Colon (tissue), 2 donors: ENCODE results near the gene SEMA7A.

Experiments used
- FAIRE-seq: peaks from 2 replicates; lab custom pipeline; 2012; peaks lifted over from hg19 to GRCh38; lab: Jason Lieb, UNC
- donor health status: control.
- donor health status: control.

Gene SEMA7A

DNA sequence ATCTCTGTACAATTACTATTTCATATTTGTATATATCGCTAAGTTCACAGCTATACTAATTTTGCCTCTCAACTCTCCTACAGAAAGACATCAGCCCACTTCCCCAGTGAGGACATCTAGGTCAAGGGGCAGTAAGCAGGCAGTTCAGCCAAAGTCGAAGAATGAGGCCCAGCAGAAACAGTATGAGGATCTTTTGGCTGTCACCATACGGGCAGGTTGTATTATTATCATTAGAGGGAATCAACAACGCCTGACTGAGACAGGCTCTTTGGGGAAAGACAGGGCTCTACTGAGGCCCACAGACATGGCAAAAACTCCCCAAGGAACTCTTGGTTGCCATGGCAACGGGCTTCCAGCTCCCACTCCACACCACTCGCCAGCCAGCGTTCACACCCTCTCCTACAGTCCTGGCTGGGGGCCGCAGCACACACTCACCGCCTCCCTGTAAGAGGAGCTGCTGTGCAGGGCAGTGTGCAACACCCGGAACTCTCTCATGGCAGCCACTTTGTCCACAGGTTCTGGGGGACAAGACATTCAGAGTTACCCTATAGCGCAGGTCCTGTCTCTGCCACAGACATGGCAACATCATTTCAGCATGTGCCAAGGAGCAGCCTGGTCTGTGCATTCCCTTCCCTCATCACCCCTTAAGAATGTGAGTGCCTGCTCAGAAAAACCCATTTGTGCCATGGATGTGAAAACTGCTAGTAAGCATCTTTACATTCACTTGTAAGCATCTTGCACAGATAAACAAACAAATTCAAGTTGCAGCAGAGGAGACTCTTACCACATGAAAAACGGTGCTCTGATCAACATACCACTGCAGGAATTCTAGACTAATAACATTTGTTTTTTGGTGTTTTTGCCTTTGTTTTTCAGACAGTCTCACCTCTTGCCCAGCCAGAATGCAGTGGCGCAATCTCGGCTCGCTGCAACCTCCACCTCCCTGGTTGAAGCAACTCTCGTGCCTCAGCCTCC is 18.4 kb upstream of the SEMA7A start:
- no peak for FAIRE-seq

DNA sequence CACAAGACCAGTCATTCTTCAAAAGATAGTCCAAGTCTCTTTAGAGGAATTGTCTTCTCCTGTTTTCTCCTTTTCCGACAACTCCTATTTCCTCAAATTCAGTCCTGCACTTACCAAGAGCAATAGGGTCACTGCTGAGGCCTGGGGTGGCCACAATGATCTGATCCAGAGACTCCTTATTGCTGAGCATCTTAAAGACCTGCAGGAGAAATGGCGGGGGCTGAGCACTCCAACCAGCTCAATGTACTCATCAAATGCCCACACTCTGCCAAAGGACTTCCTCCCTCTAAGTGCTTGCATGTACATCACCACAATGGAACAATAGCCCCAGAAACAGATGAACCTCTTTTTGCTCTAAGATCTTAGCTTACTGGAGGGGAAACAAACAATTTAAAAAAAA is 17.6 kb upstream of the SEMA7A start:
- no peak for FAIRE-seq

DNA sequence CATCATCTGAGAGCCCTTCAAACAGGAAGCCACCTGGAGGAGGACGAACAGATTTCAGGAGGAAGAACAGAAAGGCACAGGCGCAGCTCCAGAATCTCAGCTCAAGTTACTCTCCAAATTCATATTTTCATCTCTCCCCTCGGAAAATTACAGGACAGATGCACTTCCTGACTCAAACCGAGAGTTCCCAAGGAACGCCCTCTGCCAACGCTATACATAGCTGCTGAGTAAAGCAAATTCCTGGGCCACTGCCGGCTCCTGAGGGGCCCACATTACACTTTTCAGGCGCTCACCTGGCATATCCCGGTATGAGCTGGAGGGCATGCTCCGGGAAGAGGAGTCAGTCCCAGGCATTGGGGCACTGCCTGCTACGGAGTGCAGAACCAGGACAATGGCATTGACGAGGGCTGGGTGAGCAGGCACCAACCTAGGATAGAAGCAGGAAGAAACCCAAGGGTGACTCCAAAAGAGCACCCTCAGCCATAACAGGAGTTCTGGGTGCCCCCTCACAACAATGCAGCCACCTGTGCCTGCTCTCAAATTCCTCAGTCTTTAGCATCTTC is 16.0 kb upstream of the SEMA7A start:
- no peak for FAIRE-seq

DNA sequence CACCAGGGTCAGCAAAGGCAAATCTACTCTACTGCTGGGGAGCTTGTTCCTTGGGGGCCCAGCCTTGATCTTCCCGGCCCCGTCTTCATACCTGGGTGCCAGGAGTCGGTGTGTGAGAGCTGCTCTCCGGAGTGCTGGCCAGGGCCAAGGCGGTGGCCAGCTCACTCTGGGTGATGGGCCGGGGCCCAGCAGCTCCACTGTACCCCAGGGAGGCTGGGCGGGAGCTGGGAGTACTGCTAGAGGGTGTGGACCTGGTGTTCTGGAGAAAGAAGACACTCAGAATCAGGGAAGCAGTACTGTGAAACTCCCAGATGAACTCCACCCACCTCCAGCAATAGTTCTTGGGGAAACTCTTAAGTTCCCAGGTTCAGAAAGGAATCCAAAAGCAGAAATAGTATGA is 15.3 kb upstream of the SEMA7A start:
- no peak for FAIRE-seq

DNA sequence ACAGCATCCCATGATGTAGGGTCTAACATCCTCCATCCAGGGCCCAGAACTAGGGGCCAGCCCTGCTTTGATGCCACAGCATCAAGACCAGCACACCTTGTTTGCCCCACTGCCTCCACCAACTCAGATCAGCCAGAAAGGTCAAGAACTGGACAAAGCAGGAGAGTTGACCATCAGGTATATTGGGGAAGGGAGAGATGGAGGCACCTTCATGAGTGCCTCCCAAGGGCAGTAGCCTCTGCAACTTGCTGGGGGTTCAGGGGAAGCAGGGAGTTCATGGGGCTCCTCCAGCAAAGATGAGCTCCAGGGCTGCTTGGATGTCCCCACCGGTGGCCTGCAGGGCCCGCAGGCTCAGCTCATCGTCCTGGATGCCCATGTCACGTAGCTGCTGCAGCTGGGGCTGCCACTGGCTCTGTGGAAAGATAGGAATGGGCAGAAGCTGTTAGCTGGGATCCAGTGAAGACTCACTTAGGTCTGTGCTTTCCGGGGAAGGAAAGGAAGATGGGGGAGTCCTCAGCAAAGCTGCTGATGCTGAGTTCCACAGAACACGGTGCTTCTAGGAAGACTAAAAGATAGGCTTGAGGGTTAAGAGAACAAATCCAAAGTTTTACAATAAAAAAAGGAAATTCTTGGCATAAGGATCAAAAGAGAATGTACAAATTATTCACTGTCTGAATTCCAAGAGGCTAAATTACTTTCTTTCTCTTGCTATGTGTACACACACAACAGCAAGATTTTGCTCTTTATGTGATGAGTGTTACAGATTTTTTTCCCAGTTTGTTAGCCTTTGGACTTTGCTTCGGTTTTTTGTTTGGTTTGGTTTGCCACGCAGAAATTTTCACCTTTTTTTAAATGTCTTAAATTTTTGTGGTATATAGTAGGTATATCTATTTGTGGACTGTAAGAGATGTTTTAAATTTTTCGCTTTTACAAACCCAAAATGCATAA is 12.3 kb upstream of the SEMA7A start:
- FAIRE-seq = no peak

DNA sequence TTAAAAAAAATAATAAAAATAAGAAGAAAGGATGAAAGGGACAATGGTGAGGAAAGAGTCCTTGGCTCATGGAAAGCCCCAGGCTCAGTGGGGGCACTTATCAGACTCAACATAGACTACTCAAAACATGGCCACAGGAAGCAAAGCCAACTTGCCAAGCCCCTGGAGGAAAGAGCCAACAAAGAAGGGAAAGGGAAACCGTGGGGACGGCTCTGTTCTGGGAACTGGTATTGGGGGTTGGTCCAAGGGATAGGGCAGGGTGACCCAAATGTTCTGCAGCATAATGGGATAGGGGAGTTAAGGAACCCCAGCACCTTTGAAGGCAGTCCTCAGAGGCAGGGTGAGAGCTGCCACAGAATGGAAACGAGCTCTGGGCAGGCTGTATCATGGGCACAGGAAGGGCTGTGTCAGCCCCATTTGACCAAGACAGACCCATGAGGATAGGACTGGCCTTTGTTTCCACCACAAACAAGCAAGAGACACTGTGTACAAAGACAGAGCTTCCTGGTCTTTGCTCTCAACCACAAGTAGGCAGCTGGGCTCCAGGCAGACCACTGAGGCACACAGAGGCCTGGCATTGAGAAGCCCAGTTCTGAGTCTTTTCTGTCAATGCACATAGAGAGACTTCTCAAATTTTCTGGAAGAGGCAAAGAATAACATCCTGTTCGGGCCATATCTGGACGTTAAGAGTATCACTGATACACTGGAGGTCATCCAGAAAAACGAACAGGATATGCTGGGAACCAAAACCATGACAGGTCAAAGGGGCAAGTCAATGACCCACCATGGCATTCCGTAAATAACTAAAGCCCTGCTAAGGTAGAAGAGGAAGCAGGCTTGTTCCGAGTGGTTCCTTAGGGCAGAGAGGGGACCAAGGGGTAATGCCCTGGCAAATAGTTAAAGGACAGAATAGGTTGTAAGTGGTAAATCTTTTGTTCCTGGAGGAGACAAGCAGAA is 10.6 kb upstream of the SEMA7A start:
- FAIRE-seq = no peak

DNA sequence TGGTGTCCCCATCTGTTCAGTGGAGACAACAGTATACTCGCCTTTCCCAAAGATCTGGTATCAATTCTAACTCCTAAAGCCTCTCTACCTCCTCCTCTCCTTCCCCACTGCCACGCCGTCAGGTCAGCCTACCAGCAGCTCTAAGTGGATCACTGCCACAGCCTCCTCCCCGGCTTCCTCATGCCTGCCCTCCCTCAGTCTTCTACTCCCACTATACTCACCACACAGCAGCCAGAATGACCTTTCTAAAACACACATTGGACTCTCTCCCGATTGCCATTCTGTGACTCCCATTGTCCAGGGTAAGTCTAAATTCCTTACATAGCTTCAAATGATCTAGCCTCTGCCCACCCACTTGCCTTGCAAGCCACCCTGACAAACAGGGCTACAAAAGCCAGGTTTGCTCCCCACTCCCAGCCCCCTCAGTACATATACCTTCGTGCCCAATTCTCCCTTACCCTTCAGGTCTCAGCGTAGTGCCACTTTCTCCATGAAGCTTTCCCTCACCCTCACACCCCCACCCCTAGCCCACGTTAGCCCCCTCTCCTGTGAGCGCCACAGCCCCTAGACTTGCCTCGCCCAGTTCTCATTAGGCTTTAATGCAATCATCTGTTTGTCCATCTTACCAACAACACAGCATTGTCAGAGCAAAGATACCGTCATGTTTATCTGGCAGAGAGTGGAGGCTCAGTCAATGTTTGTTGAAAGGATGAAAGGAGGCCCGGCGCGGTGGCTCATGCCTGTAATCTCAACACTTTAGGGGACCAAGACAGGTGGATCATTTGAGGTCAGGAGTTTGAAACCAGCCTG is 9.5 kb upstream of the SEMA7A start:
- FAIRE-seq = no peak

DNA sequence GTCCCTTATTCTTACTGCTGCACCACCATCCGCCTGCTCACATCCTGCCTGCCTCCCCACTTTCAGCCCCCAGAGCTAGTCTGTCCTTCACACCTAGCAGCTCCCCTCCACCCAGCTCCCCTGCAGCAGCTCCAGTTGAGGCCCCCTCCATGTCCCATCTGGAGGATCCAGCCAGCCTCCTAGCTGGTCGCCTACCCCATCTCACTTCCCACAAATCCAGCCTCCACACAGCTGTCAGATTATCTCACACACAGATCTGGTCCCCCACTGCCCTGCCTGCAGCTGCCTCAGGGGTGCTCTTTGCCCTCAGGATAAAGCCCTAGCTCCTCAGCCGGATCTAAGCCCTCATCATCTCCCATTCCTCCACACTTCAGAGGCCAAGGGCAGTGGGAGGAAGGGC is 8.8 kb upstream of the SEMA7A start:
- no peak for FAIRE-seq

DNA sequence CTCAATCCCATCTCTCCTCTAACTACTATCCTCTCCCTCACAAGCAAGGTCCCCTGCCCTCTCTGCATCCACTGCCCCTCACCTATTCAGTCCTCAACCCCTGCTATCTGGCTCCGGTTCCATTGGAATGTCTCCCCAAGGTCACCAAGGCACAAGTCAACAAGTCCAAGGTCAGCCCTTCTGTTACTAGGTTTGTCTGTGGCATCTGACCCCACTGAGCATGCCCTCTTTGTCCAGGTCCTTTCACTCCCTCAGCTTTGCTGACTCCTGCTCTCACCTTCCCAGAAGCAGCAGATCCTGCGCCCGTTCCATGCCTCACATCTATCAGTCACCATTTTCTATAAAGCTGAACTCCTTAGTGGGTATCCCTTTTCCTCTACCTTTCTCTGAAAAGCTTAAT is 8.3 kb upstream of the SEMA7A start:
- no peak for FAIRE-seq

DNA sequence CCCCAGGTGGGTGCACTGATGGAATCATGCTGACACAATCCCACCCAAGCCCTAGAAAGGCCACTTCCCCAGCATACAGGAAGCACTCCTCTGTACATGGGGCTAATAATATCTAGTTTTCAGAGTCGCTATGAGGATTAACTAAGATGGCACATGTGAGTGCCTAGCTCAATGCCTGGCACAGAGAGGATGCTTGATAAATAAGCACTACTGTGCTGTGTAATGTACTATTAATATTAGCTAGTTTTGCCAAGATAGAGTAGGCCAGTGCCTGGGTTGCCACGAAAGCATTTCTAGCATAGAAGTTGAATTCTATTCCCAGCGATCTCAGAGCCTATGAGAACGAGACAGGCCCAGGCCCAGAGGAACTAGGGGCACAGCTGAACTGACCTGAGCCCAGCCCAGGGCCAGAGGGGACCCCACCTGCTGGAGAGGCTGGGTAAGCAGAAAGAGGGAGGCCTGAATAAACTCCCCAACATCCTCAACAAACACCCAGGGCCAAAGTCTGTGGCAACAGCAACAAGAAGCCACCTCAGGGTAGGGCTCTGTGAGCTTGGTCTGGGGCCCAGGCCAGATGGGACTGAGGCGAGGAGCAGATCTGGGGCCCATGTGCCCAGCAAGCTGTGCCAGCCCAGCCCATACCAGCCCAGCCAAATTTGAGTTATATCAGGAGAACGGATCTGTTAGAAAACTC is 7.6 kb upstream of the SEMA7A start:
- FAIRE-seq = no peak

DNA sequence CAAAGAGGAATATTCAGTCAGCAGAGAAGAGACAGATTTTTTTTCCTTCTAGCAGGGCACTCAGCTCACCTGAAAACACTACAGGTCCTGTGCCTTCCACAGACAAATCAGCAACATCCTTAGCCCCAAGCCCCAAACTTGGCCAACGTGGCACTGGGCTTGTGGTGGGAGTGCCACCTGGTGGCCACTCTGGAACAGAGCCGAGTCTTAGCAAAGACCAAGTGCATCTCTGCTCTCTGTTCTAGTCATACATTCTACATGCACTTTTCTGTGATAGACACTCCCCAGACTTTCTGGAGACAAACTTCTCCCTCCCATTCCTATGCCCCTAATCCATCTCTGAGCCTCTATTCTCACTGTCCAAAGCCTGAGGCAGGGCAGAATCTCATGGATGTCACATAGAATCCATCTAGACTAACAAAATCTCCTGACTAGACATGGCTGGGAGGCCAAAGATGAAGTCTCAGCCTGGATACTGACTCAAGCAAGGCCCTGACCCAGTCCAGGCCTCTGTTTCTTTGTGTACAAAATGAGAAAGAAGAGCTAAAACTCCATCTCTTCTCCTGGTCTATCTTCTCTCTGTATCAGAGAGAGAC is 5.1 kb upstream of the SEMA7A start:
- FAIRE-seq = no peak

DNA sequence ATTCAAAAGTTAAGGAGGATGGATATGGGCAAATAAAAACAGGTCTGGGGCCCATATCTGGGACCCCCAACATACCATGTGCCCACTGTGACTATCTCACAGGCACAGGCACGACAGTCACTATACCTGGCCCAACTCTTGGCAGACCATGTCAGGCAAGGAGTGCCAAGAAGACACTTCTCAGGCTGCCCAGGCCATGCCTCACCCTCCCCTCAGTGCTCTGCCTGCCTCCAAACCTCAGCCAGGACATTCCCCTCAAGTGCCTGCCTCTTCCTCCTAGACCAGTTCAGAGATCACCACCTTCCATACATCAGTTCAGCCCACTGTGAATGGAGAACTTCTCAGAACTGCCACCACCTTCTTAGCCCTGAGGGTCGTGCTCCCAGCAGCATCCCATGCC is 4.4 kb upstream of the SEMA7A start:
- FAIRE-seq = no peak

DNA sequence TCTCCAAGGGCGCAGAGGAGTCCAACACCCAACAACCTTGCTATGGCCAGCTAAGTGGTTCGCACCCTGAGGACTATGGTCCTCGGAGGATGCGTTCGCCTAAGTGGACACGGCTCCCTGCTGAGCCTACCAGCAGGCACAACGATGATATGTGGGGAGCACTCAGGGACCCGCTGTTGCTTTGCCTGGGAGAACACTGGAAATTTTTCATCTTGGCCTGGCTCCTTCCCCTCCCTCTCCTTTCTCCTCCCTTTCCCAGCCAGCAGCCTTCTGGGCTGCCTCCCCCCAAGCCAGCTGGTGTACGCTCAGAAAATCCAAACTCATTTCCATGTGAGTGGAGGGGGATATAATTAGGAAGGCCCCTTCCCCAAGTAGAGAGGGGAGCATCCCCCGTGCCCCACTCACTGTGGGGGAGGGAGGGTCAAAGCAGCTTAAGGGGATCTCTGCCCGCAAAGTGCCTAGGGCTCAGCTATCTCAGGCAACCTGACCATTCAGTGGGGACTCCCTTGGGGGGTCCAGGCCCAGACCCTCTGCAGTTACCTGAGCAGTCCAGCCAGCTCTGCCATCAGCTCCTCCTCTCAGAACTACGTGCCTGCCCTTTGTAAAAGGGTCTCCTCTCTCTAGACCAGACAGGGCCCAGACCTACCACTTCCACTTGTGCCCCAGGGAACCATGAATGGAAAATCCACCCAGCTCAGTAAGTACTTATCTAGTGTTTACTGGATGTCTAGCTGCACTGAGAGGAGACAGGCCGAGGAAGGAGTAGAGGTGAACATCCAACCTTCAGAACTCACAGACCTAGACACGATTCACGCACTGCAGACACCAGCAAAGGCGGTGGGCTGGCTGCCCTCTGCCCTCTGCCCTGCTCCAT is 742 bp upstream of the SEMA7A start:
- no peak for FAIRE-seq

DNA sequence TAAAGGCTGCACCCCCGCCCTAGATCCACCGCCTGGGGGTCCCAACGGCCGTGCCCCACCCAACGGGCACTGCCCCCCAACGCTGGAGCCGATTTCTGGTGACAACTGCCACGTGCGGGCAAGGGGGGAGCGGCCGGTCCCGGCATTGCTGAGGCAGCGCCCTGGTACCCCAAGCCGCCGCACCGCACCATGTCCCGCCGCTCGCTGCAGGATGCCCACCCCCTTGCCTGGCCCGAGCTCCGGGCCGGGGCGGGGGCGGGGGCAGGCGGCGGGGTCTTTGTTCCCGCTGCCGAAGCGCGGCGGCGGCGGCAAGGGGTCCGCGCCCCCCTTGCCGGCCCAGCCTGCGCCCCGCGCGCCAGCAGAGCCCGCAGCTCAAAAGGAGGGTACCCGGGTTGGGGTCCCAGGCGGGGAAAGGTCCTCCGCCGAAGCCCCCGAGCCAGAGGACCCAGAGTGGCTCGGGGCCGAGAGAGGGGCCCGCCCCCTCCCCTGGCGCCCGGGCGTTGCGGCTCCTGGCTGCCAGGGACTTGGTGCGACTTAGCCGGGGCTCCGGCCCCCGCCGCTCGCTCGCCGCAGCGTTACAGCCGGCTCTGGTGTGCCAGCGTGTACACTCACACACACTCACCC is 678 bp downstream of the SEMA7A start:
- no peak for FAIRE-seq

DNA sequence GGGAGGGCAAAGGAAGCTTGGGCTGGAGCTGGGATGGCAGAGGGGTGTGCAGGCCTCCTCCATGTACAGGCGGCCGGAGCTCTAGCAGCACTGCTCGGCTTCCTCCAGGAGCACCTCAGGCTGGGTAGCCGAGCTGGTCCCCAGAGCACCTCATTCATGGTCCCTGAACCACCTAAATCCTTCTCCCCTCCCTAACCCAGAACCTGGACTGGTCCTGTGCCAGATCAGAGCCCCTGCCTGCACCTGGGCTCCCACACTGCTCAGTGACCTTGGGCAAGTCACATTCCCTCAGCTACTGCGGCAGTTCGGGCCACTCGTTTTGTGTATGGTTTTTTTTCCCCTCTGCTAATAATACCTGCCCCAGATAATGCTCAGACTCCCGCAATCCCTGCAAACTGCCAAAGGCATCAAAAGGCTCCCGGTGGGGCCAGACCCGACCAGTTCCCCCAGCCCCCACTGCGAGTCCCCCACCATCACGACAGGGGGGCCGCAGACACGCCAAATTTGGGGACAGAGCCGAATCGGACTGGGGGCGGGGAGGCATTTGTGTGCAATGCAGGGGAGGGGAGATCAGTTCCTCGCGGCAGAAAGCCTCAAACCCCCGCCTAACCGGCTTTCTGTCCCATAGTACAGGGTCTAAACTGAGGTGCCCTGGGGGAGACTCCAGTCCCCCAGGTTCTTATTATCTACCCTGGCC is 1.3 kb downstream of the SEMA7A start:
- FAIRE-seq = no peak

DNA sequence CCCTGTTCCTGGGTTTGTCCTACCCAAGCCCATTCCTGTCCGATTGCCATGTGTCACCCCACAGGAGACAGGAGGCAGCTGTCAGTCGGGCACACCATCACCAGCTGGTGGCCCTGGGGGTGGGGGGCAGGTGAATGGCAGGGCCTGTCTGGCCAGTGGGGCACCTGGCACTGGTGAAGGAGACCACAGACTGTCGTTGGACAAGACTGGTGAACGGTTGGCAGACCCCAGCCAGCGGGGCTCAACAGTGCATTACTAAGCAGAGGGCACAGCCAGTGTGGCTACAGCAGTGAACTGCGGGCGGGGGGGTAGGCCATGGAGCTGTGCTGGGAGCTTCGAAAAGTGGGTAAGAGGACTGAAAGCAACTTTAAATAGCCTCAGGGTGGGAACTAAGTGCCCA is 2.1 kb downstream of the SEMA7A start:
- FAIRE-seq = no peak

DNA sequence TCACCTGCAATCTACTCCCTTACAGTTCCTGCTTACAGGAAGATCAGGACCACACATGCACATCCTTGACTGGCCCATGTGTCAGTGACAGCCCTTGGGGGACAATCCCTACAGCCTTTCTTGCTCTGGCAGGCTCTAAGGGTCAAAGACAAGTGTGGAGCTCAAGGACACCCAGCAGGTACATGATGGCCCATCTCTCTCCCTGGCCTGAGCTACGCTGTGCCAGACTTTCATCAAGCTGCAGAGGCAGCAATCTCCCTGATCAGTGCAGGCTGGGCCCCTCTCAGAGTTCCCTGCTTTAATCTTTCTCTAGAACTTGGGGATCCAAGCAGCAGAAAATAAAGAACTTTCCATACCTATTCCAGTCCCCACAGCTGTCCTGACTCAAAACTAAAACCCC is 2.6 kb downstream of the SEMA7A start:
- FAIRE-seq = no peak
